T-helper 22 cell (primary cell): ENCODE measurements around the gene NEURL1B.
A peak's percentile ranks its signal among the peaks of the same experiment; 100 is the strongest.

Experiments
- DNase-seq: peaks from one replicate; pipeline ENCODE4 v3.0.0-alpha.2; 2020; ENCODE audit warnings: low read depth

NEURL1B gene

GRCh38 chr5:172678902-172679301 lies 37.8 kb downstream of the NEURL1B start:
- DNase-seq, result no peak

GRCh38 chr5:172679628-172680212 lies 38.7 kb downstream of the NEURL1B start:
- DNase-seq, result no peak

GRCh38 chr5:172680921-172681320 lies 39.9 kb downstream of the NEURL1B start:
- no peak for DNase-seq

- no peak for DNase-seq
Observed at GRCh38 chr5:172681421-172681820, 40.4 kb downstream of the NEURL1B start.

- no peak for DNase-seq
Observed at GRCh38 chr5:172683264-172683644, 42.2 kb downstream of the NEURL1B start.

GRCh38 chr5:172683645-172684471 lies 42.8 kb downstream of the NEURL1B start:
- peak; percentile 32 for DNase-seq

- DNase-seq, result no peak
Observed at GRCh38 chr5:172685091-172685490, 44.0 kb downstream of the NEURL1B start.

- no peak for DNase-seq
Observed at GRCh38 chr5:172686111-172686510, 45.0 kb downstream of the NEURL1B start.

- DNase-seq, result no peak
Observed at GRCh38 chr5:172686539-172687390, 45.7 kb downstream of the NEURL1B start.

GRCh38 chr5:172687940-172688339 lies 46.9 kb downstream of the NEURL1B start:
- no peak for DNase-seq

GRCh38 chr5:172688349-172689217 lies 47.5 kb downstream of the NEURL1B start:
- no peak for DNase-seq

- DNase-seq, result no peak
Observed at GRCh38 chr5:172689218-172689572, 48.1 kb downstream of the NEURL1B start.

GRCh38 chr5:172689801-172690200 lies 48.7 kb downstream of the NEURL1B start:
- DNase-seq, result no peak

- no peak for DNase-seq
Observed at GRCh38 chr5:172690258-172691075, 49.4 kb downstream of the NEURL1B start.

- no peak for DNase-seq
Observed at GRCh38 chr5:172691886-172692285, 50.8 kb downstream of the NEURL1B start.

- DNase-seq, result no peak
Observed at GRCh38 chr5:172692451-172692850, 51.4 kb downstream of the NEURL1B start.

GRCh38 chr5:172692981-172693380 lies 51.9 kb downstream of the NEURL1B start:
- DNase-seq, result no peak

- no peak for DNase-seq
Observed at GRCh38 chr5:172694061-172694460, 53.0 kb downstream of the NEURL1B start.

- DNase-seq, result no peak
Observed at GRCh38 chr5:172694541-172694940, 53.5 kb downstream of the NEURL1B start.

- no peak for DNase-seq
Observed at GRCh38 chr5:172695232-172696054, 54.4 kb downstream of the NEURL1B start.
